HG03196 (cell line): Measurements from ENCODE around the gene PCOLCE2.

ENCODE experiments used
- ATAC-seq: cut with Tn5 transposase; IDR thresholded peaks from one replicate; pipeline ENCODE4 v1.9.1; 2021; ENCODE audit not compliant: unreplicated experiment

The PCOLCE2 gene

GRCh38 chr3:142888481-142889211 lies at the start of gene PCOLCE2:
Gene PCOLCE2, minus strand, starts transcription at chr3:142889083. Its CDS starts 187 bp downstream, at chr3:142888896.
- no peak for ATAC-seq

DNA sequence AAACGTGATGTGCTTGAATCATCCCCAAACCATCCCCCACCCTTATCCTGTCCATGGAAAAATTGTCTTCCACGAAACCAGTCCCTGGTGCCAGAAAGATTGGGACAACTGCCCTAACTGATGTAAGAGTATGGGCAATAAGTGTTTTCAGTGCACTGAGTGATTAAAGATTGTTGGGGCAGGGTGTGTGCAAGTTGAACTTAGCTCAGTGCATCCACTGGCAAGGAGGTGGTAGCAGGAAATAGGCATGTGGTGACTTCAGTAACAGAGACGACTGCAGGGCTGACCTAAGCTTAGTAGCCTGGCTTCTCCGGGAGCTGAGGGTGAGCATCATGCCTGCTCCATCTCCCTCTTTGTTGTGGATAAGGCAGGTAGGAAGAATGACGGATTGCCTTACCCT lies 47.1 kb upstream of the PCOLCE2 start:
- no peak for ATAC-seq

- ATAC-seq: no peak
Observed at GRCh38 chr3:142934887-142935269, 46.0 kb upstream of the PCOLCE2 start.

DNA sequence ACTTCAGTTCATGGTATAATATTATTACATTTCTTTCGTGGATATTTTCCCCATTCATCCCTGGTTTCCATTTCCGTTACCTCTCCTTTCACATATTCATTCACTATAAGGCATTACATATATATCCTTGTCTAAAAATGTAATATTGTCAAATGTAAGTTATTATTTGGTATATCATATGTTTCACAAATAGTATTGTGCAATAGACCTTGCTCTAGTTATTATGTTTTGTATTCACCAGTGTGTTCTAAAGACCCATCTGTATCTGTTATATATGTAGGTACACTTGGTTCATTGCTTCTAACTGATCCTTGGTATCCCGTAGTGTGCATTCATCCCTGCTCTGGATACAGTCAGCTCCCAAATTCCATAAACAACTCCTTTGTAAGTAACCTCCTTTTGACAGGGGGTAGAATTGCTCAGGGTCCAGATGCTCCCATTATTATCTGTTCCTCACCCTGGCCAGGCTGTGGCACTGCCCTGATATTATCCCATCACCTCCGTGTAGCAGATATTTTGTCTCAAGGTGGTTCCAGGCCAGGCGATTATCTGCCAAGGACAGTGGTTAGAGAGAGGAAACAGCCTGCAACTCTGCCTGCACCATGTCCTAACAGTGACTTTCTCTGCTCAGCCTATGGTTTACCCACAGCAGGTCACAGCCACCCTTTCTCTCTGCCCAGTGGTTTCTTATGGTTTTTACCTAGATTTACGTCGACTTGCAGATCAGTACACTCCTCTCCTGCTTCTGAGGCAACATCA lies 45.4 kb upstream of the PCOLCE2 start:
- ATAC-seq: no peak

- ATAC-seq: no peak
Observed at GRCh38 chr3:142931222-142931621, 42.3 kb upstream of the PCOLCE2 start.

- no peak for ATAC-seq
Observed at GRCh38 chr3:142930463-142930862, 41.6 kb upstream of the PCOLCE2 start.

DNA sequence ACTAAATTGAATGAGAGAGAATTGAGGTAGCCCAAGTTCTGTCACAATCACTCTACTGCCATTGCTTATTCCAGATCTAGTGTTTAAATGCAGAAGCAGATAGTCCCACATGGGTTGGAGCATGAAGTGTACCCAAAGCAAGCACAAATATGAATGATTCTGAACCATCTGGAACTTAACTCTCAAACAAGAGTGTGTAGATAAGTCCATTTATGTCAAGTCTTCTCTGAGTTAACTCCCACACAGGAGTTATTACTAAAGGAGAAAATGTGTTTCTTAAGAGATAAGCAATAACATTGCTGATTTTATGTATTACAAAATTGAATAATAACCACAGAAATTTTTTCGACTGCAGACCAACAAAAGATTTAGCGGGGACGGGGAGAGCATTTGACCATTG lies 41.0 kb upstream of the PCOLCE2 start:
- ATAC-seq: no peak

- ATAC-seq: no peak
Observed at GRCh38 chr3:142929109-142929508, 40.2 kb upstream of the PCOLCE2 start.

GRCh38 chr3:142926368-142926944 lies 37.6 kb upstream of the PCOLCE2 start:
- ATAC-seq: no peak

DNA sequence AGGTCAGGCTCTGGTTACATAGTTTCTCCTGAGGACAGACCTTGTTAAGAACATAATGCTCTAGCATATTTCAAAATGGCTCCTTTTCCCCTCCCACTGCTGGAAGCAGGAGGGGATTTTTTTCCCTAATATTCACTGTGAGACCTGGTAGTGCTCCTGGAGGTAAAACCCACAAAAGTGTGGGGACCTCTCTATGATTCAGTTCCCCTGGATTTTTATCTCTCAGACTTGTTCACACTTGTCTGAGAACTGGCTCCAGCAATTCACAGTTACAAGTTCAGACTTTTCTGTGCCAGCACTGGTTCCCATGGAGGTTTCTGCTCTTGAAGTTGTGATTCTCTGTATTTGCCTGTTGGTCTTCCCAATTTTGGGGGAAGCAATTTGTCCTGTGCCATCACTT lies 36.3 kb upstream of the PCOLCE2 start:
- ATAC-seq: no peak

GRCh38 chr3:142923694-142924093 lies 34.8 kb upstream of the PCOLCE2 start:
- no peak for ATAC-seq

DNA sequence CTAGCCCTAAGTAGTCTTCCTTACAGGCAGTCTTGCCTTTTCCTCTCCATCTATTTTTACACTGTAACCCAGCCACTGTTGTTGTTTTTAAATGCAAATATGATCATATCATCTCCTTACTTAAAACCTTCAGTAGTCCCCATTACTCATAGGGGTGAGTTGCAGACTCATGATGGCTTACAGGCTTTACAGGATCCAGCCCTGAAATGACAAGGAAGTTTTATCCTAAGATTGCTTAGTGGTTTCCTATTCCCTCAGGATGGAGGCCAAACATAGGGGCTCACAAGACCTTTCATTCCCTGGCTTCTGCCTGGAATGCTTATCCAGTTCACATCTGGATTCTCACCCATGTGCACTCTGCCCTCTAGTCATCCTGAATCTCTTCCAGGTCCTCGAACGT lies 27.7 kb upstream of the PCOLCE2 start:
- ATAC-seq: no peak

DNA sequence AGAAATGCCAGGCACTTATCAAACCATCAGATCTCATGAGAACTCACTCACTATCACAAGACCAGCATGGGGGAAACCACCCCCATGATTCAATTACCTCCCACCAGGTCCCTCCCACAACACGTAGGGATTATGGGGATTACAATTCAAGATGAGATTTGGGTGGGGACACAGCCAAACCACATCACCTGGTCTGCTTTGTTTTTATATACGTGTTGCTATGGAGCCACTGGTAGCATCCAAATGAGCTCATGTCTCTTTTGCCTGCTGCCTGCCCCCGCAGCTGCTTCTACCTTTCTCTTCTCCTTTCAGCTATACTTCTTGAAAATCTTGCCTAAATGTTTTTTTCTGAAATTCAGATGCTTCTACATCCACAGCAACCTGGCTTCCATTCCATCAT lies 26.8 kb upstream of the PCOLCE2 start:
- no peak for ATAC-seq

DNA sequence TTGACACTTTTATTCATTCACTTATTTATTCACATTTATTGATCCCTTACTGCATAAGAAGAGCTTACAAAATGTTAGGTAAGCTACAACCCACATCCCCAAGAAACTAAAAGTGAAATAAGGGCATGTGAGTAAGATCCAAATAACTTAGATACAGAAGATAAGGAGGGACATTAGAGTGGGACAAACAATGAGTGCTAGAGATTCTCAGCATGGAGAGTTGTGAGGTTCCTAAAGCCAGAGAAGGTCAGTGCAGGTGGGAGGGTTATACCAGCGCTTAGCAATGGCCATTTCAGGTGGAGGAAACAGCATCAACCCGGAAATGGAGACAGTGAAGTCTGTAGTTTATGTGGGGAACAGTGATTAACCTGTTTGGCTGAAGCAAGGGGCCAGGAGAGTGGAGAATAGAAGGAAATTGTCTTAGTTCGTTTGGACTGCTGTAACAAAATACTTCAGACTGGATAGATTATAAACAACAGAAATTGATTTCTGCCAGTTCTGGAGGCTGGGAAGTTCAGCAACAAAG lies 25.5 kb upstream of the PCOLCE2 start:
- ATAC-seq: no peak

- no peak for ATAC-seq
Observed at GRCh38 chr3:142913432-142913831, 24.5 kb upstream of the PCOLCE2 start.

DNA sequence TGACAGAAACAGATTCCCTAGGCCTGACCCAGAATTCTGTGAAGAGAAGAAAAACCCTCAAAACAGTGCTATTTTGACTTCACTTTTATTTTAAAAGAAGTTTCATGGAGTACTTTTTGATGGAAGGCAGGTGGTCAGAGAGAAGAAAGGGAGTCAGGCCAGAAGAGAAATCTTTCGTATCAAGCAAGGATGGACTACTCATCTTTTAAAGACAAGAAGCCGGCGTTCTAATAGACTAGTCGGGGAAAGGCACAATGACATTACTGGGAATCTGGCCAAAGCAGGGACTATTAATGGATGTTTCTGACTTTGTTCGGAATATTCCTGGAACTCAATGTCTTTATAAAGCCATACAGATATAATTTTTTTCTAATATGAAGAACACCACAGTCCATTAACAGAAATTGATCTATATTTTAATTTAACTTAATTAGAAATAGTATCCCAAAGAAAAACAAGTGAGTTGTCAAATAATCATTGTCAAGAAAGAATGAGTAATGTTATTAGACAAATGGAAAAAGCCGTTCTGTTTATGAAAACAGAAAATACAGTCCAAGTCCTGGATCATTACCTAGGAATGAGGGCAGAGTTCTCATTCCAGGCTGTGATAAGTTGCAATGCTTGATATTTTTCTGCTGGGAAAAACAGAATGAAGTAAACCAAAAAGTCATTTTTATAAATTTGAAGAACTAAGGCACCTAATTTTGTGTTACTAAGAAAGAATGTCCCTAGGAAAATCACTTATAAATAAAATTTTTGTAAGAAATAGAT lies 23.7 kb upstream of the PCOLCE2 start:
- ATAC-seq: no peak

DNA sequence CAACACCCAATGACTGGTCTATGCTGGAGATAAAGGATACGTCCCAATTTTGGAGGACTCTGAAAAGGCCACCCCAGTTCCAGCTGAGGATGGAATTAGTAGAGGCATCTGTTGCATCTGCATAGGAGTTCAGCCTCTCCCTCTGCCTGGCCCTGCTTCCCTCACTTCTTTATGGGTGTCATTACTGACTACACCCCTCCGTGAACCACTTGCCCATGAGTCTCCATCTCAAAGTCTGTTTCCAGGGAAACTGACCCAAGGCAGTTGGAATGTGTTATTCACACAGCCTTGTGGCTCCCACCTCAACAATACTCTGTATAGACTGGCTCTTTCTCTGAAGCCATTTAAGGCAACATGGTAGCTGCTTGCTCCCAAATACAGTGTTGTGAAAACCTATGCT lies 21.4 kb upstream of the PCOLCE2 start:
- ATAC-seq: no peak

DNA sequence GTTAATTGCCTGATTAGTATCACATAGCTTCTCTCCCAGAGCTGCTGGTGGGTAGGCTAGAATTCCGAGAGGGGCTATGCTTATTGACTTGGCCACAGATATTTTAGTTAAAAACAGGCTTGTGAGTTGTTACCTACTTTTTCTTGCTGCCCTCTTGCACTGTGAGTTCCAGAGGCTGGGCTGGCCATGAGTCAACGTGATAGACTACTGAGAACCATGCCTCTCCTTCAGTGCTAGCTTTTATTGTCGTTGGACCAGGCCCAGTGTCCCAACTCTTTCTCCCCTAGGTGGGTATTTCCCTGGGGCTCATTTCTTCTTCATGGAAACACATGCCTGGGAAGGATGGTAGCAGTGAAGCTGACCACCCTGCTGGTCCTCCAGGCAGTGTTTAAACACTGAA lies 20.4 kb upstream of the PCOLCE2 start:
- no peak for ATAC-seq

DNA sequence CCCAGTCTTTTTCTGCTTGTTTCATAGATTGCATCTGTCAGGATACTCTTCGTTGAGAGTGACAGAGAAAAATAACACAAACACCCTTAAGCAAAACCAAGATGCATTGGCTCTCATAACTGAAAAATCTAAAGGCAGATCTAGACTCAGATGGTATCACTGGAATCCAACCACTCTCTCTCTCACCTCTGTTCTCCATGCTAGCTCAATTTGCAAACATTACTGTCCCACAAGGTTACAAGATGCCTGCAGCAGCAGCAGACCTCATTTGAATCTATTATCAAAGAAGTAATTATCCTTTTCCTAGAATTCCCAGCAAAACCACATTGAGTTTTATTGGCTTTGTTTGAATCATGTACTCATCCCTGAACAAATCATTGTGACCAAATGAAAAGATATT lies 19.1 kb upstream of the PCOLCE2 start:
- ATAC-seq: no peak

- ATAC-seq: no peak
Observed at GRCh38 chr3:142904639-142905436, 16.0 kb upstream of the PCOLCE2 start.
